ENCODE measurements around the gene RANGRF.

The RANGRF gene

DNA sequence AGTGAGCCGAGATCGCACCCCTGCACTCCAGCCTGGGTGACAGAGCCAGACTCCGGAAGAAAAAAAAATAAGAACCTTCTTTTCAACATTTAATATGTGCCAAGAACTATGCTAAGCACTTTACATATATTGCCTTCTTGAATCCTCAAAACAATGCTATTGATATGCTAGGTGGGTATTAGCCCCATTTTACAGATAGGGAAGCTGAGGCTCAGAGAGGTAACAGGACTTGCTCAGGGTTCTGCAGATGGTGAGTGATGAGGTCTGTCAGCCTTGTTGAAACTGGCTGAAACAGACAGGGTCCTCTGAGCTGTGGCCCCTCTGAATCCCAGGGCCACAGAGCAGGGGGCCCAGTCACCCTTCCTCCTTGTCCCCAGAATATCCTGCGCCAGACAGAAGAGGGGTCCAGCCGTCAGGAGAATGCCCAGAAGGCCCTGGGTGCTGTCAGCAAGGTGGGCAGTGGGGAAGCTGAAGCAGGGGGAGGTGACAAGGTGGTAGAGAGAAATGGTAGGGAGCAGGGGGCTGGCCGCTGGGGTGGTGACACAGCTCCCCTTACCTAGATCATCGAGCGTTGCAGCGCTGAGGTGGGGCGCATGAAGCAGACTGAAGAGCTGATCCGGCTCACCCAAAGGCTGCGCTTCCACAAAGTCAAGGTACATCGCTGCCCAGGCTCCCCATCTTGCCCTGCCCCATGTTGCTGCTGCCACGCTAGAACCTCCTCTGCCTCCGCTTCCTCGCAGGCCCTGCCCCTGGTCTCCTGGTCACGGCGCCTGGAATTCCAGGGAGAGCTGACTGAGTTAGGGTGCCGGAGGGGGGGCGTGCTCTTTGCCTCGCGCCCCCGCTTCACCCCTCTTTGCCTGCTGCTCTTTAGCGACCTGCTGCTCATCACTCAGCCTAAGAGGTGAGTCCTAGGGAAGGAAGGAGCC is 29.8 kb downstream of the RANGRF start:
- TF ChIP-seq TAF1 (IDR thresholded peaks at IDR 0.05; ENCODE audit: borderline replicate concordance, insufficient read depth, low read length) (no peak), SIN3A (IDR thresholded peaks at IDR 0.05; ENCODE audit: borderline replicate concordance, insufficient read depth, low read length) (no peak), FOXP2 (optimal IDR thresholded peaks at IDR 0.05; ENCODE audit: borderline replicate concordance, extremely low read depth, extremely low read length, insufficient read depth) (no peak), POLR2AphosphoS5 (IDR thresholded peaks at IDR 0.05; ENCODE audit: low read depth, low read length) (no peak)
- TF ChIP-seq, protein P1, sequence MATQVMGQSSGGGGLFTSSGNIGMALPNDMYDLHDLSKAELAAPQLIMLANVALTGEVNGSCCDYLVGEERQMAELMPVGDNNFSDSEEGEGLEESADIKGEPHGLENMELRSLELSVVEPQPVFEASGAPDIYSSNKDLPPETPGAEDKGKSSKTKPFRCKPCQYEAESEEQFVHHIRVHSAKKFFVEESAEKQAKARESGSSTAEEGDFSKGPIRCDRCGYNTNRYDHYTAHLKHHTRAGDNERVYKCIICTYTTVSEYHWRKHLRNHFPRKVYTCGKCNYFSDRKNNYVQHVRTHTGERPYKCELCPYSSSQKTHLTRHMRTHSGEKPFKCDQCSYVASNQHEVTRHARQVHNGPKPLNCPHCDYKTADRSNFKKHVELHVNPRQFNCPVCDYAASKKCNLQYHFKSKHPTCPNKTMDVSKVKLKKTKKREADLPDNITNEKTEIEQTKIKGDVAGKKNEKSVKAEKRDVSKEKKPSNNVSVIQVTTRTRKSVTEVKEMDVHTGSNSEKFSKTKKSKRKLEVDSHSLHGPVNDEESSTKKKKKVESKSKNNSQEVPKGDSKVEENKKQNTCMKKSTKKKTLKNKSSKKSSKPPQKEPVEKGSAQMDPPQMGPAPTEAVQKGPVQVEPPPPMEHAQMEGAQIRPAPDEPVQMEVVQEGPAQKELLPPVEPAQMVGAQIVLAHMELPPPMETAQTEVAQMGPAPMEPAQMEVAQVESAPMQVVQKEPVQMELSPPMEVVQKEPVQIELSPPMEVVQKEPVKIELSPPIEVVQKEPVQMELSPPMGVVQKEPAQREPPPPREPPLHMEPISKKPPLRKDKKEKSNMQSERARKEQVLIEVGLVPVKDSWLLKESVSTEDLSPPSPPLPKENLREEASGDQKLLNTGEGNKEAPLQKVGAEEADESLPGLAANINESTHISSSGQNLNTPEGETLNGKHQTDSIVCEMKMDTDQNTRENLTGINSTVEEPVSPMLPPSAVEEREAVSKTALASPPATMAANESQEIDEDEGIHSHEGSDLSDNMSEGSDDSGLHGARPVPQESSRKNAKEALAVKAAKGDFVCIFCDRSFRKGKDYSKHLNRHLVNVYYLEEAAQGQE (IDR thresholded peaks at IDR 0.05; ENCODE audit: insufficient read depth in 1 of 2, low read depth in 2 of 2, low read length in 2 of 2), result no peak

DNA sequence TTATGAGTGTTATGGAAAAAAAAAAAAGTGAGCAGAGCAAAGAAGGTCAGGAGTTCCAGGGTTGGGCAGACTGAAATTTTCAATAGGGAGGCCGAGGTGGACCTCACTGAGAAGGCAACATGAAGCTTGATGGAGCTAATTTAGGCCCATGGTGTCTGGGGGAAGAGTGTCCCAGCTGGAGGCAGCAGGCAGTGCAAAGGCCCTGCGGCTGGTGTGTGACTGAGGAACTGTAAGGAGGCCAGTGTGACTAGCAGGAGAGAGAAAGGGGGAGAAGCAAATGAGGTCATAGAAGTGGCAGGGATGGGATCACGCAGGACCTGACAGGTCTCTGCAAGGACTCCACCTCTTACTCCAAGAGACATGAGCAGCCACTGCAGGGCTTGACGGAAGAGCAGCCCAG is 31.8 kb downstream of the RANGRF start:
- TF ChIP-seq FOXP2 (optimal IDR thresholded peaks at IDR 0.05; ENCODE audit: borderline replicate concordance, extremely low read depth, extremely low read length, insufficient read depth), result no peak
- TF ChIP-seq, protein P1 (IDR thresholded peaks at IDR 0.05; ENCODE audit: insufficient read depth in 1 of 2, low read depth in 2 of 2, low read length in 2 of 2), result no peak
- TF ChIP-seq SIN3A (IDR thresholded peaks at IDR 0.05; ENCODE audit: borderline replicate concordance, insufficient read depth, low read length), result no peak
- TF ChIP-seq TAF1 (IDR thresholded peaks at IDR 0.05; ENCODE audit: borderline replicate concordance, insufficient read depth, low read length), result no peak
- no peak for TF ChIP-seq POLR2AphosphoS5 (IDR thresholded peaks at IDR 0.05; ENCODE audit: low read depth, low read length)

DNA sequence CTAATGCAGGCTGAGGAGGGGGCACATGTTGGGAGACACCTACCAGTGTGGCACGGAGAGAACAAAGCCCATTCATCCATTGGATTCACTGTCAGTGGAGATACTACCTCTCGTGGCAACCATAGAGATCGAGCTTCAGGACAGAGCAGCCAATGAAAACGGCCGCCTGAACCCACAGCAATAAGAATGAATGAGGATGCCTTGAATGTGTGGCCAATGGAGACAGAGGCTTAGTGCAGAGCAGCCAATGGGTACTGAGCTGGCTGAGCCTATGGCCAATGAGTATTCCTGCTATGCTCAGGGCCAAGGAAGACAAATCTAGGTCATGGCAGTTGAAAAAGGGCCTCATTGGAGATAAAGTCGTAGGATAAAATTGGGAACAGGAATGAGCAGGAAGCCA is 32.5 kb downstream of the RANGRF start:
- TF ChIP-seq, protein P1 (IDR thresholded peaks at IDR 0.05; ENCODE audit: insufficient read depth in 1 of 2, low read depth in 2 of 2, low read length in 2 of 2), result no peak
- no peak for TF ChIP-seq TAF1 (IDR thresholded peaks at IDR 0.05; ENCODE audit: borderline replicate concordance, insufficient read depth, low read length)
- no peak for TF ChIP-seq SIN3A (IDR thresholded peaks at IDR 0.05; ENCODE audit: borderline replicate concordance, insufficient read depth, low read length)
- TF ChIP-seq FOXP2 (optimal IDR thresholded peaks at IDR 0.05; ENCODE audit: borderline replicate concordance, extremely low read depth, extremely low read length, insufficient read depth), result no peak
- no peak for TF ChIP-seq POLR2AphosphoS5 (IDR thresholded peaks at IDR 0.05; ENCODE audit: low read depth, low read length)

DNA sequence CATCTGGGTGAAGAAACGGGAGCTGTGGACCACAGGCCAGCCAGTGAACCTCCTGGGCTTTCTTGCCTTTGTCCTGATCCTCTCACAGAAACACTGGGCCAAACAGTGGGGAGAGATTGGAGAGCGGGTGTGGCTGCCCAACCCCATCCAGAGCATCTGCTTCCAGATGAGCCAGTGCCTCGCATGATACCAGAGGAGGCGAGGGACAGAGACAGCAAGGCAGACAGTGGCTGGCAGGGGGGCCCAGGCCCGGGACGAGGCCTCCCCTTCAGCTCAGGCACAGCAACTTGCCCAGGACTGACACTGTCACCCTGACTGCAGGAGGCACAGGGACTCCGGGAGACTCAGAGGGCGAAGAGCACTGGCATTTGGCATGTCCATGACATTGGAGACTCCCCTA is 33.6 kb downstream of the RANGRF start:
- TF ChIP-seq SIN3A (IDR thresholded peaks at IDR 0.05; ENCODE audit: borderline replicate concordance, insufficient read depth, low read length), result no peak
- TF ChIP-seq, protein P1 (IDR thresholded peaks at IDR 0.05; ENCODE audit: insufficient read depth in 1 of 2, low read depth in 2 of 2, low read length in 2 of 2), result no peak
- no peak for TF ChIP-seq TAF1 (IDR thresholded peaks at IDR 0.05; ENCODE audit: borderline replicate concordance, insufficient read depth, low read length)
- TF ChIP-seq POLR2AphosphoS5 (IDR thresholded peaks at IDR 0.05; ENCODE audit: low read depth, low read length), result no peak
- no peak for TF ChIP-seq FOXP2 (optimal IDR thresholded peaks at IDR 0.05; ENCODE audit: borderline replicate concordance, extremely low read depth, extremely low read length, insufficient read depth)
